Left lung (tissue), 10 donors: Measurements from ENCODE around the gene SSU72. TPM values are rescaled to one million over a fixed set of nuclear protein-coding genes. Genes with fewer than 3 reads are reported as not detected.

Experiments used
- ATAC-seq: fragments of 200-7000 bp; cut with Tn5 transposase; one replicate; pipeline ENCODE4 v1.9.1; 2020; ENCODE audit warnings: moderate library complexity
- DNase-seq, 4 donors: peaks; one replicate each; pipeline ENCODE4 v3.0.0-alpha.2; 2013 to 2020
- H3K27ac ChIP-seq, 2 donors: fragments of 200-600 bp; sonication (generic) in 1 of 2; one replicate each; pipeline versions ENCODE4 v1.5.0 to v1.8.0; 2020 to 2021
- H3K27me3 ChIP-seq, 2 donors: fragments of 200-600 bp; sonication (generic) in 1 of 2; one replicate each; pipeline versions ENCODE4 v1.5.0 to v1.8.0; 2020 to 2021
- H3K36me3 ChIP-seq, 2 donors: fragments of 200-600 bp; sonication (generic) in 1 of 2; one replicate each; pipeline versions ENCODE4 v1.5.0 to v1.8.0; 2020 to 2021
- H3K4me1 ChIP-seq, 2 donors: fragments of 200-600 bp; one replicate each; pipeline ENCODE4 v1.8.0; 2021
- H3K4me3 ChIP-seq, 2 donors: fragments of 200-600 bp; sonication (generic) in 1 of 2; one replicate each; pipeline versions ENCODE4 v1.5.0 to v1.8.0; 2020 to 2021; ENCODE audit warnings: mild to moderate bottlenecking in 1 of 2
- H3K9me3 ChIP-seq, 2 donors: fragments of 200-600 bp; sonication (generic) in 1 of 2; one replicate each; pipeline versions ENCODE4 v1.5.0 to v1.8.0; 2020 to 2021
- intact Hi-C, 2 donors: fragments of 100-400 bp; cut with DNase I; formaldehyde crosslinking; loops; one replicate each; pipeline versions ENCODE4 v1.11.2 to v1.14.2; 2022
- polyA plus RNA-seq, 6 donors: library from polyadenylated mRNA; unstranded; fragments of 120-200 nt; gene quantifications; one replicate each; pipeline ENCODE4 v1.2.1, GENCODE V29; 2013; ENCODE audit not compliant: insufficient read length in 6 of 6
- total RNA-seq, 2 donors: library from RNA; stranded (reverse); fragmentation: NEBNext Ultra II Directional; extraction: Animal tissue kit (Norgen Biotek cat#: 25700); gene quantifications; one replicate each; pipeline ENCODE4 v1.2.1, GENCODE V29; 2021
- TF ChIP-seq, protein P1 (sequence below), 2 donors: fragments of 200-600 bp; sonication (generic) in 1 of 2; IDR thresholded peaks; one replicate each; pipeline versions ENCODE4 v1.5.0 to v1.8.0; 2021; ENCODE audit warnings: antibody characterized with exemption in 2 of 2
- donor health status: DM: no; HTN: yes; CAD: no.
- donor health status: DM: no; HTN: no; CAD: no.

Gene SSU72
- total and polyA plus RNA-seq, 8 donors = 65.2 to 141 (median 72.7) TPM

DNA sequence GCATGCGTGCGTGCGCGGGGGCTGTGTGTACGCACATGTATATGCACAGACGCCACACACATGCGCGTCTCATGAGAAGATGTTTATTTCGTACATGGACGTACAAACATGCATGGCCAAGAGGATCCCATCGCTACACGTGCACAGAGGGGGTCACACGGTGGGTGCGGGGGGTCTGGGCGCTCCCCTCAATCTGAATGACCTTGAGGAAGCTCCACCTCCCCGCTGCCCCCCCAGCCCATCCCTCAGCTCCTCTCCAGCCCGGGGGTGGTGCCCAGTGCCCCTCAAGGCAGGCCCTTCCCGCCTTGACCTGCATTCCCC, 35.7 kb downstream of the SSU72 start:
- Histone ChIP-seq H3K36me3 (peaks cover 0 to 50% of the 10 kb centered on the region in 2 donors), H3K27me3 (peaks cover 0 to 19% of the 10 kb centered on the region in 2 donors), H3K9me3 (no peaks in the 10 kb centered on the region), H3K4me1 (peaks cover 0 to 17% of the 10 kb centered on the region in 2 donors), H3K4me3 (peak overlapping the region in 1 of 2 donors; percentile 38), H3K27ac (no peak overlapping the region)
- no peak for ATAC-seq
- intact Hi-C loops = no loop called here
- TF ChIP-seq, protein P1, sequence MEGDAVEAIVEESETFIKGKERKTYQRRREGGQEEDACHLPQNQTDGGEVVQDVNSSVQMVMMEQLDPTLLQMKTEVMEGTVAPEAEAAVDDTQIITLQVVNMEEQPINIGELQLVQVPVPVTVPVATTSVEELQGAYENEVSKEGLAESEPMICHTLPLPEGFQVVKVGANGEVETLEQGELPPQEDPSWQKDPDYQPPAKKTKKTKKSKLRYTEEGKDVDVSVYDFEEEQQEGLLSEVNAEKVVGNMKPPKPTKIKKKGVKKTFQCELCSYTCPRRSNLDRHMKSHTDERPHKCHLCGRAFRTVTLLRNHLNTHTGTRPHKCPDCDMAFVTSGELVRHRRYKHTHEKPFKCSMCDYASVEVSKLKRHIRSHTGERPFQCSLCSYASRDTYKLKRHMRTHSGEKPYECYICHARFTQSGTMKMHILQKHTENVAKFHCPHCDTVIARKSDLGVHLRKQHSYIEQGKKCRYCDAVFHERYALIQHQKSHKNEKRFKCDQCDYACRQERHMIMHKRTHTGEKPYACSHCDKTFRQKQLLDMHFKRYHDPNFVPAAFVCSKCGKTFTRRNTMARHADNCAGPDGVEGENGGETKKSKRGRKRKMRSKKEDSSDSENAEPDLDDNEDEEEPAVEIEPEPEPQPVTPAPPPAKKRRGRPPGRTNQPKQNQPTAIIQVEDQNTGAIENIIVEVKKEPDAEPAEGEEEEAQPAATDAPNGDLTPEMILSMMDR (IDR thresholded peaks at IDR 0.05) = no peak
- no peak for DNase-seq

DNA sequence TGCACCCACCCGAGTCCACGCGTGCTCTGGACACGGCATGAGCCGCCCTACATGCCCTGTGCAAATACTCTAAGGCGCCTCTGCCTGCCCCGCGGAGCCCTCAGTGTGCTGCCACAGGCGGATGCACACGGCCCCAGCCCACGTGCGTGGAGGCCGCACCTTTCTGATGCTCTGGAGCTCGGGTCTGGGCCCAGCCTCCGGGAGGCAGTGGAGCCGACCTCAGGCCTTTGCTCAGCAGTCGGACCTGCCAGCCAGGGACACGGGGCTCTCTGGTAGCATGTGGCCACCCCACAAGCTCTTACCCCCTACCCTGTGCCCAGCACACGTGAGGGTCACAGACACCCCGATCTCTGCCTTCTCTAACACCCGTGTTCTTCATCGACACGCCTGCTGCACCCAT, 36.3 kb downstream of the SSU72 start:
- ATAC-seq (no peak), DNase-seq (no peak)
- peaks cover 0 to 45% of the 10 kb centered on the region in 2 donors for H3K36me3 ChIP-seq
- intact Hi-C loops = no loop called here
- H3K4me1 ChIP-seq = peaks cover 0 to 17% of the 10 kb centered on the region in 2 donors
- H3K27me3 ChIP-seq = peaks cover 0 to 19% of the 10 kb centered on the region in 2 donors
- TF ChIP-seq, protein P1 (IDR thresholded peaks at IDR 0.05) = no peak
- H3K4me3 ChIP-seq = no peak overlapping the region
- no peaks in the 10 kb centered on the region for H3K9me3 ChIP-seq
- H3K27ac ChIP-seq = no peak overlapping the region

DNA sequence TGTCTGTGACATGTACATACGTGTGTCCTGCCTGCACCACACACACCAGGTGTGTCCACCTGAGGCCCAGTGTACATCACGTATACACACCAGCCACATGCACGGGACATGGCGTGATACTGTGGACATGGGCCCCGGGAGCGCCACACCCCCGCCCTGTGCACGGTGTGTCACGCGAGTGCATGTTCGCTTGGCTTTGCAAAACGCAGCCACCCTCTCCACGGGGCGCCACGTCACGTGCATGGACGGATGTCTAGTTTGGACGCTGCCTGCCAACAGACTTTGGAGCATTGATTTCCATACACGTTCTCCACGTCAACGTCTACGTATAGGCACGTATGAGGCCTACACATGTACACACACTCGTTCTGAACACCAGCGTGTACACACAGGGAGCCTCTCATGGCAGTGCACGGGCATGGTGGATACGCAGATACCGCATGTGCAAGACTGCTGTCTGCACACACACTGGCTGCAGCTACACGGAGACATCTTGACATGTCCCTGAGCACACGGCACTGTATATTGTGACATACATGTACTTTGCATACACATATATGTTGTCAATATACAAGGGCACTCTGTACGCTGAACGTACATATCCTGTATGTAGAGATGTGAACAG, 36.9 kb downstream of the SSU72 start:
- H3K4me3 ChIP-seq = no peak overlapping the region
- ATAC-seq = no peak
- H3K27ac ChIP-seq = no peak overlapping the region
- peaks cover 0 to 40% of the 10 kb centered on the region in 2 donors for H3K36me3 ChIP-seq
- H3K27me3 ChIP-seq = peaks cover 0 to 19% of the 10 kb centered on the region in 2 donors
- no peak for DNase-seq
- peaks cover 0 to 17% of the 10 kb centered on the region in 2 donors for H3K4me1 ChIP-seq
- no peaks in the 10 kb centered on the region for H3K9me3 ChIP-seq
- TF ChIP-seq, protein P1 (IDR thresholded peaks at IDR 0.05) = no peak
- intact Hi-C loops = no loop called here

DNA sequence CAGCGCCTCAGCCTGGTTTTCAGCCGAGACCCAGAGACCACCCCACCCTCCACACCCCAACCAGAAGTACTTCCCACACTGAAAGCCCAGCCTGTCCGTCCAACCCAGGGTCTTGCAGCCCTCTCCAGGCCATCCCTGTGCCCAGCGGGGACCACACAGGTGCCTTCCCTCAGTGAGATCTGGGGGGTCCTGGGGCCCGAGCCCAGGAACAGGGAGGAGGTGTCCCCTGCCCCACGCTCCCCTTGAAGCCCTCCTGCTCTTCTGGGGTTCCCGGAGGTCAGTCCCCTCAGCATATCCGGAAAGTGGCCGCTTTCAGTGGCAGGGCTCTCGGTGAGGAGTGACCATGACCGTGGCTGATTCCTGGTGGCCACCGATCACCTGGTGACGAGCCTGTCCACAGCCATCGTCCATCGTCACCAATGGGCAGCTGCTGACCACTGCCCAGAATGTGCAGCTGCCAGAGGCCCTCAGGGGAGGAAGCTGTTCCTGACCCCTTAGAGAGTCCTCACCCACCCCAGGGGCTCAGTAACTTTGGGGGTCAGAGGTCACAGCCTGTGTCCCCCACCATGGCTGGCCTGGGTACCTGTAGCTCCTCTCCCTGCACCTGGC, 37.6 kb downstream of the SSU72 start:
- Histone ChIP-seq H3K4me3 (no peak overlapping the region), H3K4me1 (peaks cover 0 to 17% of the 10 kb centered on the region in 2 donors), H3K27ac (no peak overlapping the region), H3K9me3 (peaks cover 0 to 1% of the 10 kb centered on the region in 2 donors), H3K27me3 (peaks cover 0 to 19% of the 10 kb centered on the region in 2 donors), H3K36me3 (peaks cover 0 to 39% of the 10 kb centered on the region in 2 donors)
- DNase-seq (no peak), ATAC-seq (no peak)
- intact Hi-C loops = no loop called here
- TF ChIP-seq, protein P1 (IDR thresholded peaks at IDR 0.05) = no peak

DNA sequence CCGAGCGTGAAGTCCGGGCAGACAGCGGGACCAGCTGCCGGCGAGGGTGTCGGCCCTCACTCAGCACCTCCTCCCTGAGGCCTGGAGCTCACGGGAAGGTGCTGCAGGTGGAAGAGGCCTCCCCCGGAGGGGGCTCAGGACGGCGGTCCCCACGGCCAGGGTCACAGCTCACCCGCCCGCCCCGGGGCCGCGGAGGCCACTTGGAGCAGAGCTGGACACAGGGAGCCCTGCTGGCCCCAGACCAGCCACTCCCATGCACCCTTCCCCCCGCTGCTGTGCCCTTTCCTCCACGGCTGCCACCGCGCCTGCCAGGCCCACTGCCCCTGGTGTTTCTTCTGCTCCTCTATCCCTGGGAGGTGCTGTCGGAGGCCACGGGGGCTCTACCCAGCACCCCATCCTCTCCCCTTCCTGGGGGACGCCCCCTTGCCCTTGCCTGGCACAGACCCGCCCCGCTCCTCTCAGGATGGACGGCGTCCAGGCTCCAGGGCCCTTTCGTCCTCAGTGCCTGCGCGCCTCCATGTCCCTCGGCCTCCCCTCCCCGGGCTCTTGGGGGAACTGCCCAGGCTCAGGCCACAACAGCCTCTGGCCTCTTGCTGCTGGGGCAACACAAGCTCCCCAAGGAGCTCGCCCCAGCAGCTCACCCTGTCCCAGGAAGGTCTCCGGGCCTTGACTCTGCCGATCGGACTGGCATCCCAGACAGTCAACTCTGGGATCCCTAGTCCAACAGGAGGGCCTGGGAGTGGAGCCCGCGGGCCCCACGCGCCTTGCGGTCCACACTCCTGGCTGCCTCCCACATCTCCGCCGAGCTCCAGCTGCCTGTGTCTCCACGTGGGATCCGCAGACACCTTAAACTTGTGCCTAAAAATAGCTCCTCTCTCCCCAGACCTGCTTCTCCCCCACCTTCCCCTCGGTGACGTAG, 38.4 kb downstream of the SSU72 start:
- DNase-seq (no peak), ATAC-seq (no peak)
- Histone ChIP-seq H3K4me1 (peaks cover 0 to 17% of the 10 kb centered on the region in 2 donors), H3K27me3 (peaks cover 0 to 19% of the 10 kb centered on the region in 2 donors), H3K9me3 (peaks cover 0 to 9% of the 10 kb centered on the region in 2 donors), H3K4me3 (no peak overlapping the region), H3K27ac (no peak overlapping the region), H3K36me3 (peaks cover 0 to 38% of the 10 kb centered on the region in 2 donors)
- TF ChIP-seq, protein P1 (IDR thresholded peaks at IDR 0.05) = no peak
- intact Hi-C loops = no loop called here
